PC-9 (cell line): ENCODE measurements around the gene ADAP1. TPM values are rescaled to one million over a fixed set of nuclear protein-coding genes. Genes with fewer than 3 reads are reported as not detected.

Source experiments
- BruUV-seq: library from RNA; stranded (reverse); fragments of 400-500 nt; replicated peaks from 2 replicates; lab custom pipeline; 2021; lab: Mats Ljungman, UMichigan
- CTCF ChIA-PET: fragments of 300-600 bp; sonication (Branson Sonifier 250); formaldehyde crosslinking; loops from one replicate; lab custom pipeline; 2022; ENCODE audit warnings: antibody characterized with exemption; lab: Charles Lee
- POLR2A ChIA-PET: fragments of 300-600 bp; sonication (Branson Sonifier 250); formaldehyde crosslinking; loops from one replicate; lab custom pipeline; 2022; ENCODE audit warnings: antibody characterized with exemption; ENCODE audit not compliant: unreplicated experiment; lab: Charles Lee
- DNase-seq, 2 experiments: peaks; one replicate each; pipeline versions ENCODE4 v3.0.0 to v3.0.0-alpha.2; 2015 to 2022; ENCODE audit warnings: mixed read lengths in 1 of 2
- H2AFZ ChIP-seq: fragments of 200-600 bp; sonication (generic); 2 replicates; pipeline ENCODE4 v1.8.1; 2017; ENCODE audit warnings: antibody characterized with exemption
- H3F3A ChIP-seq: fragments of 200-600 bp; sonication (generic); 2 replicates; pipeline ENCODE4 v1.8.1; 2017; ENCODE audit warnings: antibody characterized with exemption, mild to moderate bottlenecking, low read depth; ENCODE audit not compliant: insufficient read depth
- H3K27ac ChIP-seq: fragments of 200-600 bp; sonication (generic); 2 replicates; pipeline ENCODE4 v1.6.1; 2016; ENCODE audit warnings: mixed run types
- H3K27me3 ChIP-seq: fragments of 200-600 bp; sonication (generic); 2 replicates; pipeline ENCODE4 v1.6.1; 2016; ENCODE audit warnings: low read depth, mixed run types; ENCODE audit not compliant: insufficient read depth
- H3K36me3 ChIP-seq: fragments of 200-600 bp; sonication (generic); 2 replicates; pipeline ENCODE4 v1.6.1; 2016; ENCODE audit warnings: low read depth, mixed run types
- H3K4me1 ChIP-seq: fragments of 200-600 bp; sonication (generic); replicated peaks from 2 replicates; pipeline ENCODE4 v1.6.1; 2016; ENCODE audit warnings: mixed run types; ENCODE audit not compliant: insufficient read depth
- H3K4me2 ChIP-seq: fragments of 200-600 bp; sonication (generic); 2 replicates; pipeline ENCODE4 v1.6.1; 2017; ENCODE audit warnings: mixed run types
- H3K4me3 ChIP-seq: fragments of 200-600 bp; sonication (generic); 2 replicates; pipeline ENCODE4 v1.6.1; 2016; ENCODE audit warnings: mixed run types
- H3K79me2 ChIP-seq: fragments of 200-600 bp; sonication (generic); 2 replicates; pipeline ENCODE4 v1.6.1; 2017; ENCODE audit warnings: low read depth, mixed run types
- H3K9me2 ChIP-seq: fragments of 200-600 bp; sonication (generic); 2 replicates; pipeline ENCODE4 v1.8.1; 2017; ENCODE audit warnings: mild to moderate bottlenecking; ENCODE audit not compliant: insufficient read depth
- H3K9me3 ChIP-seq: fragments of 200-600 bp; sonication (generic); 2 replicates; pipeline ENCODE4 v1.8.1; 2016; ENCODE audit warnings: low read depth; ENCODE audit not compliant: insufficient read depth
- H4K20me1 ChIP-seq: fragments of 200-600 bp; sonication (generic); 2 replicates; pipeline ENCODE4 v1.8.1; 2017; ENCODE audit not compliant: insufficient read depth
- CTCF ChIP-seq: fragments of 200-600 bp; sonication (generic); conservative IDR thresholded peaks from 2 replicates; pipeline ENCODE4 v1.6.1; 2017; ENCODE audit warnings: mixed run types, antibody characterized with exemption, mild to moderate bottlenecking, moderate library complexity
- EZH2 ChIP-seq: fragments of 200-600 bp; sonication (generic); IDR thresholded peaks from 2 replicates; pipeline ENCODE4 v1.8.0; 2017; ENCODE audit warnings: antibody characterized with exemption, low read depth
- intact Hi-C: fragments of 100-400 bp; cut with micrococcal nuclease; formaldehyde crosslinking; loops from one replicate; pipeline ENCODE4 v1.10.0; 2022; ENCODE audit not compliant: unreplicated experiment
- total RNA-seq: library from RNA; stranded (reverse); gene quantifications from 2 replicates; pipeline ENCODE4 v1.2.3, GENCODE V29; 2021

ADAP1 gene
- total RNA-seq, 1 experiment from 2014 or later = 73.9 TPM

GRCh38 chr7:876077-876971 lies 78.2 kb downstream of the ADAP1 start, which contains the start of gene GET4:
GET4 (plus strand) TSS chr7:876554; CDS start chr7:876646, 92 bp downstream.
- POLR2A ChIA-PET = interaction anchor here (0.6 kb wide), 2 partner anchors 45 to 555 kb away, joined by 3 read pairs; no protein-coding TSS in a partner anchor
- Histone ChIP-seq H3K36me3 (peaks cover 27% of the 10 kb centered on the region), H3K27ac (peak within 1 kb of the TSS; percentile 49), H4K20me1 (peaks cover 35% of the 10 kb centered on the region), H3K4me2 (peak within 1 kb of the TSS; percentile 95), H3K9me2 (no peaks in the 10 kb centered on the region), H3F3A (peaks cover 43% of the 10 kb centered on the region), H3K9me3 (no peaks in the 10 kb centered on the region), H3K4me1 (peaks cover 20% of the 10 kb centered on the region), H3K4me3 (peak within 1 kb of the TSS; percentile 67), H2AFZ (peak within 1 kb of the TSS; percentile 58; the same call in 1 of the 2 replicates), H3K79me2 (peaks cover 43% of the 10 kb centered on the region), H3K27me3 (no peaks in the 10 kb centered on the region)
- peak; percentile 76 to 99 for DNase-seq
- intact Hi-C loops = loop anchor here (1.0 to 5.0 kb wide), 6 partner anchors 24 to 300 kb away; no protein-coding TSS in a partner anchor
- TF ChIP-seq EZH2 = no peak
- no peak; the same call in 1 of the 2 replicates for TF ChIP-seq CTCF
- BruUV-seq = no TSS peak
- CTCF ChIA-PET = interaction anchor here (0.6 kb wide), 1 partner anchor 78 kb away, joined by 5 read pairs; no protein-coding TSS in a partner anchor

- Histone ChIP-seq H3K4me1 (peaks cover 20% of the 10 kb centered on the region), H3F3A (peaks cover 50% of the 10 kb centered on the region), H3K9me2 (no peaks in the 10 kb centered on the region), H3K4me3 (peak overlapping the region; percentile 37; the same call in 1 of the 2 replicates), H4K20me1 (peaks cover 28% of the 10 kb centered on the region), H3K27ac (peak overlapping the region; percentile 49), H3K36me3 (peaks cover 27% of the 10 kb centered on the region), H3K27me3 (no peaks in the 10 kb centered on the region), H3K79me2 (peaks cover 35% of the 10 kb centered on the region), H3K9me3 (no peaks in the 10 kb centered on the region), H2AFZ (0 out of 2 replicates have a peak overlapping the region, but pooled peaks have one; percentile 44), H3K4me2 (peak overlapping the region; percentile 66)
- TF ChIP-seq EZH2 = no peak
- no peak for TF ChIP-seq CTCF
- ChIA-PET CTCF (no interaction called here), POLR2A (no interaction called here)
- no TSS peak for BruUV-seq
- intact Hi-C loops = loop anchor here (1.0 to 5.0 kb wide), 6 partner anchors 25 to 301 kb away; no protein-coding TSS in a partner anchor
- no peak for DNase-seq
Measured at GRCh38 chr7:875476-876076, 78.9 kb downstream of the ADAP1 start.

- no peaks in the 10 kb centered on the region for H3K9me2 ChIP-seq
- peaks cover 30% of the 10 kb centered on the region for H3K36me3 ChIP-seq
- no peak for DNase-seq
- H3K79me2 ChIP-seq = peaks cover 30% of the 10 kb centered on the region
- ChIA-PET POLR2A (no interaction called here), CTCF (interaction anchor here (0.5 kb wide), 1 partner anchor 732 kb away, joined by 7 read pairs; no protein-coding TSS in a partner anchor)
- H3K4me2 ChIP-seq = no peak overlapping the region
- peaks cover 23% of the 10 kb centered on the region for H4K20me1 ChIP-seq
- H2AFZ ChIP-seq = no peak overlapping the region
- BruUV-seq = TSS peak; percentile 70
- TF ChIP-seq CTCF (no peak), EZH2 (no peak)
- no peak overlapping the region for H3K27ac ChIP-seq
- no peaks in the 10 kb centered on the region for H3K9me3 ChIP-seq
- H3F3A ChIP-seq = peaks cover 55% of the 10 kb centered on the region
- peaks cover 20% of the 10 kb centered on the region for H3K4me1 ChIP-seq
- H3K27me3 ChIP-seq = no peaks in the 10 kb centered on the region
- intact Hi-C loops = loop anchor here (5.0 kb wide), 1 partner anchor 282 kb away; no protein-coding TSS in a partner anchor
- no peak overlapping the region for H3K4me3 ChIP-seq
Measured at GRCh38 chr7:875051-875450, 79.4 kb downstream of the ADAP1 start.
